GM10248 (cell line): Measurements from ENCODE around the gene PET117.

ENCODE experiments used
- CTCF ChIA-PET: fragments of 300-600 bp; sonication (Branson Sonifier 250); formaldehyde crosslinking; extraction: SDS; loops from one replicate; lab custom pipeline; 2021; ENCODE audit warnings: antibody characterized with exemption; lab: Yijun Ruan, JAX
- POLR2A ChIA-PET: fragments of 350-650 bp; sonication (Branson Sonifier 250); formaldehyde crosslinking; extraction: SDS; loops from one replicate; lab custom pipeline; 2020; ENCODE audit warnings: antibody characterized with exemption; lab: Yijun Ruan, JAX
- DNase-seq: peaks from one replicate; pipeline ENCODE4 v3.0.0; 2012; ENCODE audit errors: extremely low spot score
- CTCF ChIP-seq: IDR thresholded peaks from 2 replicates; pipeline ENCODE4 v1.5.1; 2012; ENCODE audit warnings: mild to moderate bottlenecking, low read depth; ENCODE audit errors: extremely low read depth, missing control alignments, control extremely low read depth

Gene PET117

GRCh38 chr20:18154342-18154741, 16.7 kb downstream of the PET117 start:
- ChIA-PET POLR2A (no interaction called here), CTCF (no interaction called here)
- TF ChIP-seq CTCF: no peak
- no peak for DNase-seq

GRCh38 chr20:18156045-18156444, 18.4 kb downstream of the PET117 start:
- ChIA-PET POLR2A (no interaction called here), CTCF (no interaction called here)
- TF ChIP-seq CTCF: no peak
- DNase-seq: no peak

- ChIA-PET POLR2A (no interaction called here), CTCF (interaction anchor here (0.9 kb wide), 1 partner anchor 9 kb away, joined by 3 read pairs; no protein-coding TSS in a partner anchor)
- TF ChIP-seq CTCF: no peak
- DNase-seq: no peak
Observed at GRCh38 chr20:18164356-18164755, 26.7 kb downstream of the PET117 start.

DNA sequence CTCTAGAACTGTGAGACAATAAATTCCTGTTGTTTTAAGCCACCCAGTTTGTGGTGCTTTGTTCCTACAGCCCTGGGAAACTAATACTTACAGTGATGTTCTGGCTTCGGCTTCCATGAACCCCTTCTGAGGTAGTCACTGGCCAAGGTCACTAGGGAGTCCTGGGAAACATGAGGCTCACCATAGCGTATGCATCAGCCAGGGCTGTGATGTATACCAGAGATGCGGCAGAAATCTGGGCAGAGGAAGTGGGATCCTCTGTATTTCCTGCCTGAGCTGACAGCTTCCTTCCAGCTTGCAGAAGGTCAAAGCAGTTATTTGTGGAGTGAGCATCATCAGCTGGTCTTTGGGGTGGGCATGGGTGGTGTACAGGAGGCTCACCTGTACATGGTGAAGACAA, 27.9 kb downstream of the PET117 start:
- CTCF ChIA-PET: no interaction called here
- no peak for TF ChIP-seq CTCF
- no peak for DNase-seq
- POLR2A ChIA-PET: no interaction called here

- TF ChIP-seq CTCF: no peak
- ChIA-PET CTCF (no interaction called here), POLR2A (no interaction called here)
- DNase-seq: no peak
Observed at GRCh38 chr20:18166241-18166881, 28.7 kb downstream of the PET117 start.

DNA sequence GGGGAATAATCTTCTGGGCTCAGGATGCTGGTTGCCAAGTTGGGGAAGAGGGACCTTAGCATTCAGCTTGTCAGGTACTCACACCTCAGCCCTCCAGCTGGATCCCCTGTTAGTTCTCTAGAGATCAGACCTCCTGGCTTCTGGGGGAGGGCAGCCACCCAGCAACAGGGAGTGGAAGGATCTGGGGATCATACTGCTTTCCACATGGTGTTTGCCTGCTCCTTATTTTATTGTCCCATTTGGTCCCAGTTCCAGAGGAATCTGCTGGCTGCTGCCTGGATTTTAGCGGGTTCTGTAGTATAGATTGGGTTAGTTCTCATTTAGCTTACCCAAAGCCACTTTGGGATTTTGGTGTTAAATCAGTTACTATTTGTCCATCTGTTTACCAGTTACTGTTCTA, 29.3 kb downstream of the PET117 start:
- POLR2A ChIA-PET: no interaction called here
- CTCF ChIA-PET: interaction anchor here (1.1 kb wide), 1 partner anchor 9 kb away, joined by 4 read pairs; no protein-coding TSS in a partner anchor

More for the DNA sequence above, 29.3 kb downstream of the PET117 start:
- DNase-seq: no peak
- TF ChIP-seq CTCF: no peak
